Measurements from ENCODE around the gene EGLN1. TPM values are rescaled to one million over a fixed set of nuclear protein-coding genes. Genes with fewer than 3 reads are reported as not detected.

EGLN1 gene
- total RNA-seq, 4 donors from 2014 or later = 17.6 to 65.1 (median 47.4) TPM

GRCh38 chr1:231395998-231396390, 26.1 kb downstream of the EGLN1 start:
- Histone ChIP-seq H3K27me3 (no peaks in the 10 kb centered on the region), H3K27ac (peak overlapping the region; percentile 52 to 74), H3K36me3 (no peaks in the 10 kb centered on the region), H3K4me1 (peaks cover 0 to 4% of the 10 kb centered on the region in 2 donors), H3K4me3 (no peak overlapping the region), H3K9me3 (no peaks in the 10 kb centered on the region)
- DNase-seq = no peak
- TF ChIP-seq POLR2A (IDR thresholded peaks at IDR 0.05) (no peak), CTCF (IDR thresholded peaks at IDR 0.05) (no peak)
- intact Hi-C loops (cut with DNase I; ENCODE audit: low total_unique reads) = no loop called here

- peak overlapping the region; percentile 52 to 74 for H3K27ac ChIP-seq
- TF ChIP-seq CTCF (IDR thresholded peaks at IDR 0.05) = no peak
- no peak for TF ChIP-seq POLR2A (IDR thresholded peaks at IDR 0.05)
- no peaks in the 10 kb centered on the region for H3K36me3 ChIP-seq
- no peaks in the 10 kb centered on the region for H3K27me3 ChIP-seq
- intact Hi-C loops (cut with DNase I; ENCODE audit: low total_unique reads) = no loop called here
- H3K9me3 ChIP-seq = no peaks in the 10 kb centered on the region
- H3K4me1 ChIP-seq = peaks cover 0 to 4% of the 10 kb centered on the region in 2 donors
- H3K4me3 ChIP-seq = no peak overlapping the region
- DNase-seq = peak; percentile 22 to 35
These were observed 26.8 kb downstream of the EGLN1 start for GRCh38 chr1:231395076-231395997.

GRCh38 chr1:231393668-231394067, 28.4 kb downstream of the EGLN1 start:
- Histone ChIP-seq H3K27ac (no peak overlapping the region), H3K9me3 (no peaks in the 10 kb centered on the region), H3K36me3 (no peaks in the 10 kb centered on the region), H3K4me3 (no peak overlapping the region), H3K27me3 (no peaks in the 10 kb centered on the region), H3K4me1 (peaks cover 0 to 4% of the 10 kb centered on the region in 2 donors)
- intact Hi-C loops (cut with DNase I; ENCODE audit: low total_unique reads) = no loop called here
- TF ChIP-seq POLR2A (IDR thresholded peaks at IDR 0.05) (no peak), CTCF (IDR thresholded peaks at IDR 0.05) (no peak)
- no peak for DNase-seq

GRCh38 chr1:231392389-231393131, 29.5 kb downstream of the EGLN1 start:
- H3K4me3 ChIP-seq = no peak overlapping the region
- H3K9me3 ChIP-seq = no peaks in the 10 kb centered on the region
- no peak overlapping the region for H3K27ac ChIP-seq
- H3K36me3 ChIP-seq = no peaks in the 10 kb centered on the region
- TF ChIP-seq CTCF (IDR thresholded peaks at IDR 0.05) (no peak), POLR2A (IDR thresholded peaks at IDR 0.05) (no peak)
- intact Hi-C loops (cut with DNase I; ENCODE audit: low total_unique reads) = no loop called here
- no peak for DNase-seq
- H3K4me1 ChIP-seq = peaks cover 0 to 4% of the 10 kb centered on the region in 2 donors
- H3K27me3 ChIP-seq = no peaks in the 10 kb centered on the region

- TF ChIP-seq CTCF (IDR thresholded peaks at IDR 0.05) = no peak
- no peak for TF ChIP-seq POLR2A (IDR thresholded peaks at IDR 0.05)
- intact Hi-C loops (cut with DNase I; ENCODE audit: low total_unique reads) = no loop called here
- peaks cover 0 to 9% of the 10 kb centered on the region in 2 donors for H3K4me1 ChIP-seq
- H3K4me3 ChIP-seq = no peak overlapping the region
- H3K36me3 ChIP-seq = no peaks in the 10 kb centered on the region
- no peak for DNase-seq
- H3K27ac ChIP-seq = no peak overlapping the region
- no peaks in the 10 kb centered on the region for H3K27me3 ChIP-seq
- H3K9me3 ChIP-seq = no peaks in the 10 kb centered on the region
These were observed 32.0 kb downstream of the EGLN1 start for GRCh38 chr1:231390071-231390470.
